NCI-H510A treated with DMSO at 0.1 percent for 48 hours (cell line): ENCODE results near the gene JMJD8.
"Not testable (repeated sequence)": the region's sequence is repeated elsewhere in the genome, so short reads cannot be mapped to it uniquely, and the experiment has no call there.

Experiments
- DNase-seq: peaks from one replicate; lab custom pipeline; 2025; lab: John Stamatoyannopoulos, UW

JMJD8 gene

DNA sequence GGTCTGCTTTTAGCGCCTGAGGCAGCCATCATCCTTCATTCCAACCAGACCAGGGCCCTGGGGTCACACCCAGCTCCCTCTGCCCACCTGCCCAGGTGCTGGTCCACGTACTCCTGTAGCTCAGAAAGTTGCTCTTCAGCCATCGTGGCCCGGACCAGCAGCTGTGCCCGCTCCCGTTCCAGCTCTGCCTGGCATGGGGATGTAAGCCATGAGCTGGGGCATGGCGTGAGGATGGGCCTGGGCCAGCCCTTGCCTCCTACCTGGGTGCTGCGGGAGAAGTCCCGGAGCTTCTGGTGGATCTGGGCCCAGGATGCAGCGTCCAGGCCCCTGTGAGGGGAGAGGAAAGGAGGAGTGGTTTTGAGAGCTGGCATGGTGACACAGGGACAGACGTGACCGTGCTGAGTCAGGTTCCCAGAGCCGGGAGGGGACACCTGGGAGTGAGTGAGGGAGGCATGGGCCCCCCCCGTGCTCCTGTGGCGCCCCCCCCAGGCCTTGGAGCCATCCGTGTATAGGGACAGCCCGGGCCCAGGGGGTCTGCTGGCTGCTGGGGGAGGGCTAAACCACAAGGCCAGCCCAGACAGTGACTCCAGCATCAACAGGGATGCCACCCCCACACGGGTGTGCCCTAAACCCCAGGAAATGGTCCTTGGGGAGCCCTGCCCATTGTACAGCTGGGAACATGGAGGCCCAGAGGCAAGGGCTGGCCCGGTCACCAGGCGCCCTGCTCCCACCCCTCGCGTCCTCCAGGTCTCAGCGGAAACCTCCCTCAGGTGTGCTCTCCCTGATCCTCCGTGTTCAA is 38.9 kb upstream of the JMJD8 start:
- DNase-seq, result no peak

GRCh38 chr16:721765-722540 is 37.8 kb upstream of the JMJD8 start:
- no peak for DNase-seq

DNA sequence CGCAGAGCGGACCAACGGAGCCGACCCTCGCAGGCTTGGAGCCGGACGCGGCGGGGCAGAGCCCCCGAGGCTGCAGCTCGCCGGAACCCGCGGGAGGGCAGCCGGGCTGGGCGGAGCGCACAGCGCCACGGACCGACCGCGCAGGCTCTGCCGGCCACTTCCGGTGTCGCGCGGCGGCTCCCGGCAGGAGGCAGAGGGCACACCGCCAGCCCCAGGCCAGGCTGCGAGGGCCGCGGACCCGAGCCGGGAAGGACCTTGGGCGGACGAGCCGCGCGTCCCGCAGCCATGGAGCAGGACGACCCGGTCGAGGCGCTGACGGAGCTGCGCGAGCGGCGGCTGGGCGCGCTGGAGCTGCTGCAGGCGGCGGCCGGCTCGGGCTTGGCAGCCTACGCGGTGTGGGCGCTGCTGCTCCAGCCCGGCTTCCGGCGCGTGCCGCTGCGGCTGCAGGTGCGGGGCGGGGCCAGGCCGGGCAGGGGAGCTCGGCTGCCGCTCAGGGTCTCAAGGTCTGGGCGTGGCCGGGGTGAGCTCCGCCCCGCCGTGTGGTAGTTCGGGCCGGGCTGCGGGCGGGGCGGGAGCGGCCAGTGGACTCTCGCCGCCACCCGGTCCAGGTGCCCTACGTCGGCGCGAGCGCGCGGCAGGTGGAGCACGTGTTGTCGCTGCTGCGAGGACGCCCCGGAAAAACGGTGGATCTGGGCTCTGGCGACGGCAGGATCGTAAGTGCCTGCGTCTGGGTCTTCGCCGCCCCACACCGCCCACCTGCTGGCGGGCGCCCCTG is 37.0 kb upstream of the JMJD8 start, which contains the start of gene ANTKMT:
Gene ANTKMT (plus strand): TSS at position 157 of the 775 bp plus-strand sequence. CDS start 129 bp downstream, at position 286.
- DNase-seq, result peak; percentile 61

GRCh38 chr16:720447-720989 is 36.4 kb upstream of the JMJD8 start:
- DNase-seq, result peak; percentile 45

DNA sequence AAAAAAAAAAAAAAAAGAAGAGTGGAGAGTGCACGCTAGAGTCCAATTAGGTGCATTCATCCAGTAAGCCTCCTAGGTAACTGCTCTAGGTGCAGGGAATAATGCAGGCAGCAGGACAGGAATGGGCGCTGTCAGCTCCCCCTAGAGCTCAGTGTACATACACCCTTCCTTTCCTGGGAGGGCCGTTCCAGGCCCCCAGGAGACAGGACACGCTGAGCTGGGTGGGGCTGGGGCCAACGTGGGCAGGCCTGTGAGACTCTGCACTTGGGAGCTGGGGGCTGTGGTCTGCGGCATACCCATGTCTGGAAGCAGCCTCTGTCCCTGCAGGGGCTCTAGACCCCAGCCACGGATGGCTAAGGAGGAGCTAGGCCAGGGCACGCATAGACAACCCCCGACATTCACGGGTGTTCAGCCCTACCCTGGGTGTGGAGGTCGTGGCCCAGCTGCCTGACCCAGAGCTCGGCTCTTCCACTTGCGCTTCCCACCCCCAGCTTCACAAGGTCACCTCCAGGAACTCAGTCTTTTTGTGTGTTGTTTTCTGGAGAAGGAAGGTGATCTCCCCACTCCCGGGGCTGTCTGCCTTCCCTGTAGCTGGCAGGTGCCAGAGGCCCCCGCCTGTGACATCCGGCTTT is 35.8 kb upstream of the JMJD8 start:
- DNase-seq, result no peak

- no peak for DNase-seq
Measured at GRCh38 chr16:718922-719321, 34.8 kb upstream of the JMJD8 start.

- DNase-seq, result no peak
Measured at GRCh38 chr16:718389-718788, 34.3 kb upstream of the JMJD8 start.

DNA sequence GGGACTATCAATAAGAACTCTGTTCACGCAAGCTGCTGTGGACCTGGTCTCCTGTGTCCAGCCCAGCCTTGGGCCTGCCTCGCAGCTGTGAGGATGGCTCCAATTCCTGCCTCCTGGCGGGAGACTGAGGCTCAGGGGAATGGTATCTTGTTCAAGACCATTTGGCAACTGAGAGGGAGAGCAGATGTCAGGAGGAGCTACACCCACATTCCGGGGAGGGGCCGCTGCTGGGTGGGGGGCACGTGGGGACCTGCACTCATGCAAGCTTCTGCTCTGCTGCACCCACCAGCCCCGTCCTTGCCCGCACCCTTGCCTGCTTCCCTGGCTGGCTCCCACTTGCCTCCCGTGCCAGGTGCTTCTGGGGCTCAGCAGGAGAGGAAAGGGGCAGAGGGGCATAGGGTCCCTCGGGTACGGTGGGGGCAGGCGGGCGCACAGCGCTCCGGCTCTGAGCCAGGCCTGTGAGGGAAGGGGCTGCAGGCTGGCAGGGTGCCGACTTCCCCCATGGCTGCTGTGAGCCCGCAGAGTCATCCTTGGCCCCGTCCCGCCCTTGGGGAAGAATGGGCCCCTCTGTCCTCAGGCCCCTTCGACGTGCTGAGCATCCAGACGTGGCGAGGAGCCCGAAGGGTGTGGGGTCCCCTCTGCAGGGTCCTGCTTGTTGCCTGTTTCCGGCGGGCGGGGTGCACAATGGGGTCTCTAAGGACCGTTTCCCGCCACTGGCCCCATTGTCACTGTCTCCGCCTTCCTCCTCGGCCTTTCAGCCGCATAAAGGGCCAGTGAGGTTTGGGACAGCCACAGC is 33.5 kb upstream of the JMJD8 start:
- DNase-seq, result no peak

DNA sequence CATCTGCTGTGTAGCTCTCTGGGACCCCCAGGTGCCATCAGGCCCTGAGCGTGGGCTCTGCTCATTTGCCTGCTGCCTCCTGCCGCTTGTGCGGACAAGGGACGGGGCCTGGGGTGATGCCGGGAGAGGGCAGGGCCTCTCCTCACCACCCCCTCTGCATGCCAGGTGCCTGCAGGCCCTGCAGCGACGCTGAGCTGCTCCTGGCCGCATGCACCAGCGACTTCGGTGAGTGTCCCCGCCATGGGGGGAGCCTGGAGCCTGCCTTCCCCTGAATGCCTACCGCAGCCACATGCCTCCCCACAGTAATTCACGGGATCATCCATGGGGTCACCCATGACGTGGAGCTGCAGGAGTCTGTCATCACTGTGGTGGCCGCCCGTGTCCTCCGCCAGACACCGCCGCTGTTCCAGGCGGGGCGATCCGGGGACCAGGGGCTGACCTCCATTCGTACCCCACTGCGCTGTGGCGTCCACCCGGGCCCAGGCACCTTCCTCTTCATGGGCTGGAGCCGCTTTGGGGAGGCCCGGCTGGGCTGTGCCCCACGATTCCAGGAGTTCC is 32.7 kb upstream of the JMJD8 start:
- no peak for DNase-seq

DNA sequence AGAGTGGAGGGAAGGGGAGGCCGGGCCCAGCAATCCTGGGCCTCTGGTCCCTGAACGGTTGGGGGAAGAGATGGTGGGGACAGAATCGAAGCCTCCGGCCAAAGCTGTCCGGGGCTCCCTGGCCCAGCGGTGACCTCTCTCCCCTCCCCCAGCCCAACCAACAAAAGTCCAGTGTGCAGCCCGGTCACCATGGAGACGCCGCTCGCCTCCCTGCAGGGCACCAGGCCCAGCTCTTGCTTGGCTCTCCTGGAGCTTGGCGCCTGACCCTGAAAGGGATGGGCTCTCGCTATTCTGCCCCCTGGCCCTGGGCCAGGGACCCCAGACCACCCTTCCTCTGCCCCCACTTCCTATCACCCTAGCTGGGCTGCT is 32.0 kb upstream of the JMJD8 start:
- DNase-seq, result no peak

- DNase-seq, result no peak
Measured at GRCh38 chr16:715477-716199, 31.5 kb upstream of the JMJD8 start.

DNA sequence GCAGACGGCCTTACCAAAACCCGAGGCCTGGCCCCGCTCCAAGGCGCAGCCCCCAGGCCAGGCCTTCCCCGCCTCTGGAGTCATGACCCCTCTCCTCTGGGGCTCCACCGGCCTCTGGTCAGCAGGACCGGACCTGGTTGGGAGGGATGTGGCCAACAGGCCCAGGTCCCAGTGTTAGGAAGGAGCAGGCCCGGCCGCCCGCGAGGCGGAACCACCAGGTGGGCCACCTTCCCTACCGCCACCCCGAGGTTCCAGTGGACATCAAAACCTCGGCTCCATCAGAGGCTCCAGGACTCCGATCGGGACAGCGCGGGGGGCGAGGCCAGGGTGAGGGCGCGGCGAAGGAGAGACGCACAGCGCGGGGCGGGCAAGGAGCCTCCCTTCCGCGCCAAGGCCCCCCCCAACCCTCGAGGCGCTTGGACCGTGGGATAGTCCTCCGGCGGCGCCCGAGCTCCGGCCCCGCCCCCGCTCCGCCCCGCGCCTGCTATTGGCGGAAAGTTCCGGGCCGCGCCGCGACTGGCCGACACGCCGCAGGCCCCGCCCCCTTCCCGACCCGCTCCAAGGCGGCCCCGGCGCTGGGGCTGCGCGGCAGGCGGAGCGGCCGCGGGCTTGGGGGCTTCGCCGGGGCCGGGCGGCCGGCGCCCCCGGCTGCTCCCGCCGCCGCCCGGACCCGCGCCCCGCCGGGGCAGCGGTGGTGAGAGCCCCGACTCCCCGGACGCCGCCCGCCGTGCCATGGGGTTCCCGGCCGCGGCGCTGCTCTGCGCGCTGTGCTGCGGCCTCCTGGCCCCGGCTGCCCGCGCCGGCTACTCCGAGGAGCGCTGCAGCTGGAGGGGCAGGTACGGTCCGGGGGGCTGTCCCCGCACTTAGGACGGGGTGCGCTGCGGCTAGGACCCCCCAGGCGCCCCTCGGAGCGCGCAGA is 30.7 kb upstream of the JMJD8 start, which contains the start of gene METRN:
Gene METRN (plus strand): TSS at position 561 of the 919 bp plus-strand sequence. CDS start 172 bp downstream, at position 733.
- DNase-seq, result peak; percentile 53

- DNase-seq, result no peak
Measured at GRCh38 chr16:714079-714478, 29.9 kb upstream of the JMJD8 start.

GRCh38 chr16:712740-713250 is 28.7 kb upstream of the JMJD8 start:
- DNase-seq, result not testable (repeated sequence)

GRCh38 chr16:711548-712320 is 27.6 kb upstream of the JMJD8 start:
- peak; percentile 34 for DNase-seq

GRCh38 chr16:711084-711483 is 26.9 kb upstream of the JMJD8 start:
- DNase-seq, result no peak

DNA sequence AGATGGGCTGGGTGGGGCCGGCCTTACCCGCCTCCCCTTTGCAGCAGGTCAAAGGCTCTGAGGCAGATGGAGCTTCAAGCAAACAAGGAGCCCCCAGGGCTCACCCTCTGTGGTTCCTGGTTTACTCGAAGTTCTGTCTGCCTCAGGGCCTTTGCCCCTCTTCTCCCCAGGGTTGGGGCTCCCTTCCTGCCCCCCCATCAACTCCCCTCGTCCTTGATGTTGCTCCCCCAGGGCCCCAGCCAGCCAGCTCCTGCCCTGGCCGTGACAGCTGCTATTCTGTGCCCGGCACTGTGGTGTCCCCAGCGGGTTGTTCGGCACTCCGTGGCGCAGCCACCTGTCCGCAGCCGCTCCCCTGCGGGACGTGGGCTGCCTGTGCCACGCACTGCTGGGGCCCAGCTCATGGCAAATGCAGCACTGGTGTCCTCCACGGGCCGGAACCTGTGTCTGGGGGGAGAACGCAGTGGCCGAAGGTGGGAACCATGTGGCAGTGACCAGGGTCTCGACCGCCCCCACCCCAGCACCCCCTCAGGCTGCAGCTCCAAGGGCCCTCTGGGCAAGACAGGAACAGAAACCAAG is 26.5 kb upstream of the JMJD8 start:
- no peak for DNase-seq
